AG09309 (cell line): Measurements from ENCODE around the gene CHD9.
"Not testable (repeated sequence)": the region's sequence is repeated elsewhere in the genome, so short reads cannot be mapped to it uniquely, and the experiment has no call there.

Experiments used
- DNase-seq: peaks from one replicate; pipeline ENCODE4 v3.0.0-alpha.2; 2010; ENCODE audit warnings: low read depth
- H3K4me3 ChIP-seq: 2 replicates; pipeline ENCODE4 v1.5.1; 2011; ENCODE audit warnings: mild to moderate bottlenecking, low read depth, low read length, moderate library complexity; ENCODE audit not compliant: control insufficient read depth
- TF ChIP-seq, protein P1 (sequence below): IDR thresholded peaks from 2 replicates; pipeline ENCODE4 v1.5.1; 2011; ENCODE audit warnings: mild to moderate bottlenecking, low read depth, low read length, inconsistent platforms; ENCODE audit not compliant: insufficient read depth, control insufficient read depth; ENCODE audit errors: missing control alignments

CHD9 gene

DNA sequence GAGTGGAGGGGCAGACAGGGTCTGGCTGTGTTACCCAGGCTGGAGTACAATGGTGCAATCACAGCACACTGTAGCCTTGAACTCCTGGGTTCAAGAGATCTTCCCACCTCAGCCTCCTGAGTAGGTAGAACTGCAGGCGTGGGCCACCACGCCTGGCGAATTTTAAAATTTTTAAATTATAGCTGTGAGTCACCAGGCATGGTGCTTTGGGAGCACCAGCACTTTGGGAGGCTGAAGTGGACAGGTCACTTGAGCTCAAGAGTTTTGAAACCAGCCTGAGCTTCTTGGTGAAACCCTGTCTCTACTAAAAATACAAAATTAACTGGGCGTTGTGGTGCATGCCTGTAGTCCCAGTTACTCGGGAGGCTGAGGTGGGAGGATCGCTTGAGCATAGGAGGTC is 114.0 kb downstream of the CHD9 start:
- TF ChIP-seq, protein P1, sequence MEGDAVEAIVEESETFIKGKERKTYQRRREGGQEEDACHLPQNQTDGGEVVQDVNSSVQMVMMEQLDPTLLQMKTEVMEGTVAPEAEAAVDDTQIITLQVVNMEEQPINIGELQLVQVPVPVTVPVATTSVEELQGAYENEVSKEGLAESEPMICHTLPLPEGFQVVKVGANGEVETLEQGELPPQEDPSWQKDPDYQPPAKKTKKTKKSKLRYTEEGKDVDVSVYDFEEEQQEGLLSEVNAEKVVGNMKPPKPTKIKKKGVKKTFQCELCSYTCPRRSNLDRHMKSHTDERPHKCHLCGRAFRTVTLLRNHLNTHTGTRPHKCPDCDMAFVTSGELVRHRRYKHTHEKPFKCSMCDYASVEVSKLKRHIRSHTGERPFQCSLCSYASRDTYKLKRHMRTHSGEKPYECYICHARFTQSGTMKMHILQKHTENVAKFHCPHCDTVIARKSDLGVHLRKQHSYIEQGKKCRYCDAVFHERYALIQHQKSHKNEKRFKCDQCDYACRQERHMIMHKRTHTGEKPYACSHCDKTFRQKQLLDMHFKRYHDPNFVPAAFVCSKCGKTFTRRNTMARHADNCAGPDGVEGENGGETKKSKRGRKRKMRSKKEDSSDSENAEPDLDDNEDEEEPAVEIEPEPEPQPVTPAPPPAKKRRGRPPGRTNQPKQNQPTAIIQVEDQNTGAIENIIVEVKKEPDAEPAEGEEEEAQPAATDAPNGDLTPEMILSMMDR: no peak
- no peak overlapping the region for H3K4me3 ChIP-seq

DNA sequence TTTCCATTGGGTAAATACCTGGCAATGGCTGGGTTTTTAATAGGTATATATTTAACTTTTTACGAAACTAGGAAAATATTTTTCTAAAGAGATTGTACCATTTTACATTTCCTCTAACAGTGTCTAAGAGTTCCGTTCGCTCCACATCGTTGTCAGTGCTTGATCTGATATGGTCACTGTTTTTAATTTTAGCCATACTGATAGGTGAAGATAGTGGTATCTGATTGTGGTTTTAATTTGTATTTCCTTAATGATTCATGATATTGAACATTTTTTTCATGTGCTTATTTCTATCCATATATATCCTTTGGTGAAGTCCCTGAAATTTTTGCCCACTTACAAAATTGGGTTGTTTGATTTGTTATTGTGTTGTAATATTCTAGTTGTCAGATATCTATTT is 117.7 kb downstream of the CHD9 start:
- TF ChIP-seq, protein P1: no peak
- no peak overlapping the region for H3K4me3 ChIP-seq
- no peak for DNase-seq

More for the DNA sequence above, 114.0 kb downstream of the CHD9 start:
- DNase-seq: no peak

DNA sequence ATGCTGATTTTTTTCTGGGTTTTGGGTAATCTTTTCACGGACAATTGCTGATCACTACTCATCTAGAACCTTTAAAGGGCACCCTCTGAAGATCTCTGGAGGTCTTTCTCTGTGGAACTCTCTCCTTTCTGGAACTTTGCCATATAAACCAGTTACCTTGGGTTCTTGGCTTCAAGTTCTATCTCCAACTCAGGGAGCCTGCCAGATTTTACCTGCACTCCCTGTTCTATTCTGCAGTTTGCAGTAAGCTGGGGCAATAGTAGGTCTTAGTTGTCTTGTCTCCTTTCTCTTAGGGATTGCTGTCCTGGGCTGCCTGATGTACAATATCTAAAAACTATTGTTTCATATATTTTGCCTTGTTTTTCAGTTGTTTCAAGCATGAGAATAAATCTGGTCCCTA is 120.3 kb downstream of the CHD9 start:
- H3K4me3 ChIP-seq: no peak overlapping the region
- TF ChIP-seq, protein P1: no peak
- DNase-seq: no peak

DNA sequence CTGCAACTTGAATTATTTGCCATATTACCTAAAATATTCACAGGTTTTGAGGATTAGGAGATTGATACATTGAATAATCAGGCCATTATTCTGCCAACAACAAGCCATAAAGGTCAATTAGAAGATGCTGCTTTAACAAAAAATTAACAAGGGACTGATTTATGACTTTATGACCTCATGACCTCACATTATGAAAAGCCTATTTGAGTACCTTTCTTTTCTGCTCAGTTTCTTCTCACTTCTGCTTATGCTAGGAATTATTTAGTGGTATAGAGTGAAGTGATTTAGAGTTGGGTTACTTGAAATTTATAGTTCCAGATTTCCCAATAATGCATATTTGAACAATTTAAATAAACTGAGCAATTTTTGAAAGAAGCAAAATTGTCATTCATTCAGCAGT is 121.6 kb downstream of the CHD9 start:
- no peak for DNase-seq
- H3K4me3 ChIP-seq: no peak overlapping the region
- TF ChIP-seq, protein P1: no peak

DNA sequence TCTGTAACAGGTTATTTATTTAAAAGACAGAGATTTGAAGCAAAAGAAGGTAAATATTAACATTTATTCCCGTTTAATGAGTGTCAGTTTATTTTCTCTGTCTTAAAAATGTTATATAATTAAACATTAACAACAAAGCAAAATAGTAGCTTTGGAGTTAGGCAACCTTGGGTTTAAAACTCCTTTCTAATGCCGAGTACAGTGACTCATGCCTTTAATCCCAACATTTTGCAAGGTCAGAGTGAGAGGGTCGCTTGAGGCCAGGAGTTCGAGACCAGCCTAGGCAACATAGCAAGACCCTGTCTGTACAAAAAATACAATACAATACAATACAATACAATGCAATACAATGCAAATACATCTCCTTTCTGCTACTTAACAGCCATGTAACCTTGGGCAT is 128.7 kb downstream of the CHD9 start:
- no peak overlapping the region for H3K4me3 ChIP-seq
- DNase-seq: no peak
- TF ChIP-seq, protein P1: no peak

DNA sequence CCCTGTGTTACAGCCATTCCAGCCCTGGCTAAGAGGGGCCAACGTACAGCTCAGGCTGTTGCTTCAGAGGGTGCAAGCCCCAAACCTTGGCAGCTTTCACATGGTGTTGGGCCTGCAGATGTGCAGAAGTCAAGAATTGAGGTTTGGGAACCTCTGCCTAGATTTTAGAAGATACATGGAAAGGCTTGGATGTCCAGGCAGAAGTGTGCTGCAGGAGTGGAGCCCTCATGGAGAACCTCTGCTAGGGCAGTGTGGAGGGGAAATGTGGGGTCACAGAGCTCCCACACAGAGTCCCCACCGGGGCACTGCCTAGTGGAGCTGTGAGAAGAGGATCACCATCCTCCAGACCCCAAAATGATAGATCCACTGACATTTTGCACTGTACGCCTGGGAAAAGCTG is 130.9 kb downstream of the CHD9 start:
- DNase-seq, H3K4me3 ChIP-seq: not testable (repeated sequence)

DNA sequence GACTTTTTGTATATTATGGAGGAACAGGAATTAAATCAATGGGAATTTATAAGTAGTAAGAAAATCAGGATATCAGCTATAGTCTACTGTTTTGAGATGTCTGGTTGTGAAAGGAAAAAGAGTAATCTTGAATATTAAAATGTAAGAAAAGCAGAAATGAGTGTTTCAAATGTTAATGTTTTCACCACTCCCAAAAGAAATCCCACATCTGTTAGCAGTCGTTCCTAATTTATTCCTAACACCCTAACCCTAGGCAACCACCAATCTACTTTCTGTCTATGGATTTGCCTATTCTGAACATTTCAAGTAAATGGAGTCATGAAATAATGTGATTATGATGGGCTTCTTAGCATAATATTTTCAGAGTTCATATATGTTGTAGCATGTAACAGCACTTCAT is 133.0 kb downstream of the CHD9 start:
- no peak for DNase-seq
- no peak overlapping the region for H3K4me3 ChIP-seq
- TF ChIP-seq, protein P1: no peak
